HG02840 (cell line): ENCODE measurements around the gene HECW1.
"Not testable (repeated sequence)": the region's sequence is repeated elsewhere in the genome, so short reads cannot be mapped to it uniquely, and the experiment has no call there.

Experiments used
- ATAC-seq: cut with Tn5 transposase; IDR thresholded peaks from one replicate; pipeline ENCODE4 v1.9.1; 2021; ENCODE audit warnings: mild to moderate bottlenecking, moderate library complexity, moderate number of reproducible peaks; ENCODE audit not compliant: unreplicated experiment, low FRiP score

HECW1 gene

GRCh38 chr7:43199371-43200160 is 87.1 kb downstream of the HECW1 start:
- no peak for ATAC-seq

- ATAC-seq, result no peak
These were observed 89.5 kb downstream of the HECW1 start for GRCh38 chr7:43201912-43202311.

GRCh38 chr7:43204081-43204480 is 91.6 kb downstream of the HECW1 start:
- no peak for ATAC-seq

- ATAC-seq, result no peak
These were observed 92.8 kb downstream of the HECW1 start for GRCh38 chr7:43205171-43205795.

- ATAC-seq, result no peak
These were observed 95.8 kb downstream of the HECW1 start for GRCh38 chr7:43208242-43208641.

GRCh38 chr7:43210539-43210938 is 98.1 kb downstream of the HECW1 start:
- ATAC-seq, result not testable (repeated sequence)

- no peak for ATAC-seq
These were observed 98.8 kb downstream of the HECW1 start for GRCh38 chr7:43211286-43211685.

- no peak for ATAC-seq
These were observed 99.2 kb downstream of the HECW1 start for GRCh38 chr7:43211693-43212092.

- ATAC-seq, result no peak
These were observed 100.5 kb downstream of the HECW1 start for GRCh38 chr7:43212921-43213320.

GRCh38 chr7:43215061-43215460 is 102.6 kb downstream of the HECW1 start:
- no peak for ATAC-seq

GRCh38 chr7:43217055-43217454 is 104.6 kb downstream of the HECW1 start:
- no peak for ATAC-seq

- ATAC-seq, result not testable (repeated sequence)
These were observed 106.5 kb downstream of the HECW1 start for GRCh38 chr7:43218901-43219300.

GRCh38 chr7:43220250-43220649 is 107.8 kb downstream of the HECW1 start:
- no peak for ATAC-seq

GRCh38 chr7:43220742-43221141 is 108.3 kb downstream of the HECW1 start:
- no peak for ATAC-seq

GRCh38 chr7:43229801-43230200 is 117.4 kb downstream of the HECW1 start:
- ATAC-seq, result no peak

- ATAC-seq, result no peak
These were observed 119.9 kb downstream of the HECW1 start for GRCh38 chr7:43232366-43232765.

GRCh38 chr7:43234073-43234472 is 121.6 kb downstream of the HECW1 start:
- ATAC-seq, result no peak

- ATAC-seq, result no peak
These were observed 122.5 kb downstream of the HECW1 start for GRCh38 chr7:43234968-43235367.

GRCh38 chr7:43240565-43240964 is 128.1 kb downstream of the HECW1 start:
- ATAC-seq, result no peak

- no peak for ATAC-seq
These were observed 130.3 kb downstream of the HECW1 start for GRCh38 chr7:43242628-43243255.

- ATAC-seq, result no peak
These were observed 131.8 kb downstream of the HECW1 start for GRCh38 chr7:43244232-43244631.

GRCh38 chr7:43244784-43245183 is 132.3 kb downstream of the HECW1 start:
- no peak for ATAC-seq
